Activated T-helper 2 cell treated with anti-CD3 and anti-CD28 coated beads, Interferon-gamma antibody, Interleukin-2, Interleukin-4, amounts not matched to agents 10 μg/mL and 5 μg/mL and 100 μg/mL, durations not matched to agents 14 hours and 24 hours and 36 hours (primary cell): ENCODE measurements around the gene CCNG2. TPM values are rescaled to one million over a fixed set of nuclear protein-coding genes. Genes with fewer than 3 reads are reported as not detected.

Experiments used
- DNase-seq: peaks from one replicate; pipeline ENCODE4 v3.0.0; 2021; ENCODE audit warnings: low spot score
- H3K27ac Mint-ChIP-seq: one replicate; pipeline ENCODE4 v1.8.0; 2021; ENCODE audit warnings: mixed read lengths
- H3K27me3 Mint-ChIP-seq: one replicate; pipeline ENCODE4 v1.8.0; 2021; ENCODE audit warnings: low read depth, mixed read lengths
- H3K36me3 Mint-ChIP-seq: one replicate; pipeline ENCODE4 v1.8.0; 2021; ENCODE audit warnings: low read depth, mixed read lengths
- H3K4me1 Mint-ChIP-seq: one replicate; pipeline ENCODE4 v1.8.0; 2021; ENCODE audit warnings: low read depth, mixed read lengths
- H3K4me3 Mint-ChIP-seq: one replicate; pipeline ENCODE4 v1.8.0; 2021; ENCODE audit warnings: low read depth, mild to moderate bottlenecking, moderate library complexity, mixed read lengths
- H3K9me3 Mint-ChIP-seq: one replicate; pipeline ENCODE4 v1.8.0; 2021; ENCODE audit warnings: mixed read lengths
- intact Hi-C: fragments of 100-400 bp; cut with micrococcal nuclease; formaldehyde crosslinking; loops from one replicate; pipeline ENCODE4 v1.15.1; 2023
- total RNA-seq: library from RNA; stranded (reverse); gene quantifications from 2 replicates; pipeline ENCODE4 v1.2.3, GENCODE V29; 2022

CCNG2 gene
- total RNA-seq, 1 donor from 2014 or later, result 34.3 TPM

- Mint-ChIP-seq H3K9me3 (no peaks in the 10 kb centered on the region), H3K4me1 (peaks cover 38% of the 10 kb centered on the region), H3K4me3 (no peak overlapping the region), H3K27me3 (no peaks in the 10 kb centered on the region), H3K27ac (no peak overlapping the region), H3K36me3 (no peaks in the 10 kb centered on the region)
- intact Hi-C loops, result loop anchor here (10.0 kb wide), 1 partner anchor 702 kb away; no protein-coding TSS in a partner anchor
- DNase-seq, result no peak
Measured at GRCh38 chr4:77152421-77152820, 4.6 kb upstream of the CCNG2 start.

GRCh38 chr4:77153006-77153405, 4.0 kb upstream of the CCNG2 start:
- no peaks in the 10 kb centered on the region for H3K27me3 Mint-ChIP-seq
- H3K4me3 Mint-ChIP-seq, result no peak overlapping the region
- intact Hi-C loops, result loop anchor here (10.0 kb wide), 1 partner anchor 702 kb away; no protein-coding TSS in a partner anchor
- DNase-seq, result no peak
- no peaks in the 10 kb centered on the region for H3K9me3 Mint-ChIP-seq
- H3K27ac Mint-ChIP-seq, result no peak overlapping the region
- H3K36me3 Mint-ChIP-seq, result no peaks in the 10 kb centered on the region
- peaks cover 38% of the 10 kb centered on the region for H3K4me1 Mint-ChIP-seq

- no peak overlapping the region for H3K27ac Mint-ChIP-seq
- peaks cover 3% of the 10 kb centered on the region for H3K36me3 Mint-ChIP-seq
- H3K4me3 Mint-ChIP-seq, result no peak overlapping the region
- DNase-seq, result no peak
- H3K9me3 Mint-ChIP-seq, result no peaks in the 10 kb centered on the region
- H3K4me1 Mint-ChIP-seq, result peaks cover 45% of the 10 kb centered on the region
- H3K27me3 Mint-ChIP-seq, result no peaks in the 10 kb centered on the region
- intact Hi-C loops, result loop anchor here (10.0 kb wide), 1 partner anchor 701 kb away; no protein-coding TSS in a partner anchor
Measured at GRCh38 chr4:77154065-77154464, 2.9 kb upstream of the CCNG2 start.

- Mint-ChIP-seq H3K27me3 (no peaks in the 10 kb centered on the region), H3K36me3 (peaks cover 10% of the 10 kb centered on the region), H3K4me3 (peak overlapping the region; percentile 31), H3K9me3 (no peaks in the 10 kb centered on the region), H3K4me1 (peaks cover 50% of the 10 kb centered on the region), H3K27ac (peak overlapping the region; percentile 9)
- intact Hi-C loops, result loop anchor here (5.0 to 10.0 kb wide), 2 partner anchors 58 to 700 kb away; no protein-coding TSS in a partner anchor
- DNase-seq, result no peak
Measured at GRCh38 chr4:77154761-77155499, 2.1 kb upstream of the CCNG2 start.

GRCh38 chr4:77155631-77156452, 1.2 kb upstream of the CCNG2 start:
- peaks cover 16% of the 10 kb centered on the region for H3K36me3 Mint-ChIP-seq
- peaks cover 52% of the 10 kb centered on the region for H3K4me1 Mint-ChIP-seq
- H3K27ac Mint-ChIP-seq, result peak overlapping the region; percentile 97
- no peaks in the 10 kb centered on the region for H3K27me3 Mint-ChIP-seq
- intact Hi-C loops, result loop anchor here (1.0 to 10.0 kb wide), 5 partner anchors 10 to 699 kb away; no protein-coding TSS in a partner anchor
- no peaks in the 10 kb centered on the region for H3K9me3 Mint-ChIP-seq
- H3K4me3 Mint-ChIP-seq, result peak overlapping the region; percentile 96
- DNase-seq, result no peak

- Mint-ChIP-seq H3K4me3 (peak overlapping the region; percentile 96), H3K4me1 (peaks cover 49% of the 10 kb centered on the region), H3K9me3 (no peaks in the 10 kb centered on the region), H3K27ac (peak overlapping the region; percentile 97), H3K27me3 (no peaks in the 10 kb centered on the region), H3K36me3 (peaks cover 16% of the 10 kb centered on the region)
- intact Hi-C loops, result loop anchor here (1.0 to 10.0 kb wide), 5 partner anchors 10 to 698 kb away; no protein-coding TSS in a partner anchor
- peak; percentile 97 for DNase-seq
Measured at GRCh38 chr4:77156533-77156911, 485 bp upstream of the CCNG2 start.

- peaks cover 52% of the 10 kb centered on the region for H3K4me1 Mint-ChIP-seq
- no peaks in the 10 kb centered on the region for H3K9me3 Mint-ChIP-seq
- H3K27me3 Mint-ChIP-seq, result no peaks in the 10 kb centered on the region
- H3K36me3 Mint-ChIP-seq, result peaks cover 30% of the 10 kb centered on the region
- H3K27ac Mint-ChIP-seq, result peak overlapping the region; percentile 71
- peak overlapping the region; percentile 96 for H3K4me3 Mint-ChIP-seq
- intact Hi-C loops, result loop anchor here (5.0 to 10.0 kb wide), 2 partner anchors 61 to 697 kb away; no protein-coding TSS in a partner anchor
- peak; percentile 67 for DNase-seq
Measured at GRCh38 chr4:77157859-77158486, 966 bp downstream of the CCNG2 start.

- Mint-ChIP-seq H3K36me3 (peaks cover 35% of the 10 kb centered on the region), H3K27ac (peak overlapping the region; percentile 71), H3K4me1 (peaks cover 52% of the 10 kb centered on the region), H3K27me3 (no peaks in the 10 kb centered on the region), H3K4me3 (peak overlapping the region; percentile 96), H3K9me3 (no peaks in the 10 kb centered on the region)
- intact Hi-C loops, result loop anchor here (5.0 to 10.0 kb wide), 2 partner anchors 61 to 696 kb away; no protein-coding TSS in a partner anchor
- no peak for DNase-seq
Measured at GRCh38 chr4:77158487-77158861, 1.5 kb downstream of the CCNG2 start.

- Mint-ChIP-seq H3K27ac (no peak overlapping the region), H3K4me1 (peaks cover 42% of the 10 kb centered on the region), H3K4me3 (no peak overlapping the region), H3K9me3 (no peaks in the 10 kb centered on the region), H3K27me3 (no peaks in the 10 kb centered on the region), H3K36me3 (peaks cover 48% of the 10 kb centered on the region)
- no peak for DNase-seq
- intact Hi-C loops, result loop anchor here (5.0 to 10.0 kb wide), 2 partner anchors 63 to 695 kb away; no protein-coding TSS in a partner anchor
Measured at GRCh38 chr4:77159806-77160205, 2.8 kb downstream of the CCNG2 start.

- intact Hi-C loops, result no loop called here
- Mint-ChIP-seq H3K4me1 (peaks cover 25% of the 10 kb centered on the region), H3K9me3 (no peaks in the 10 kb centered on the region)
Measured at GRCh38 chr4:77163641-77164040, 6.6 kb downstream of the CCNG2 start.

GRCh38 chr4:77167173-77167572, 10.2 kb downstream of the CCNG2 start:
- Mint-ChIP-seq H3K27me3 (no peaks in the 10 kb centered on the region), H3K9me3 (no peaks in the 10 kb centered on the region), H3K4me3 (no peak overlapping the region), H3K36me3 (peaks cover 81% of the 10 kb centered on the region), H3K27ac (no peak overlapping the region), H3K4me1 (peaks cover 14% of the 10 kb centered on the region)
- intact Hi-C loops, result no loop called here
- DNase-seq, result no peak

More at GRCh38 chr4:77163641-77164040, 6.6 kb downstream of the CCNG2 start:
- Mint-ChIP-seq H3K4me3 (no peak overlapping the region), H3K27ac (no peak overlapping the region), H3K27me3 (no peaks in the 10 kb centered on the region), H3K36me3 (peaks cover 76% of the 10 kb centered on the region)
- DNase-seq, result no peak

- Mint-ChIP-seq H3K27ac (no peak overlapping the region), H3K27me3 (no peaks in the 10 kb centered on the region), H3K9me3 (no peaks in the 10 kb centered on the region), H3K36me3 (peaks cover 75% of the 10 kb centered on the region), H3K4me1 (peaks cover 10% of the 10 kb centered on the region), H3K4me3 (no peak overlapping the region)
- intact Hi-C loops, result no loop called here
- DNase-seq, result no peak
Measured at GRCh38 chr4:77167866-77168265, 10.9 kb downstream of the CCNG2 start.
